Activated T-helper 17 cell treated with anti-CD3 and anti-CD28 coated beads, Interleukin-2, amount 50 U/mL, for 72 hours (primary cell): ENCODE measurements around the gene KRT33B. TPM values are rescaled to one million over a fixed set of nuclear protein-coding genes. Genes with fewer than 3 reads are reported as not detected.
"Not testable (repeated sequence)": the region's sequence is repeated elsewhere in the genome, so short reads cannot be mapped to it uniquely, and the experiment has no call there.

Experiments used
- ATAC-seq: fragments of 150-1000 bp; cut with Tn5 transposase; replicated peaks from 2 replicates; pipeline ENCODE4 v1.10.0; 2021; ENCODE audit warnings: mild to moderate bottlenecking, moderate library complexity
- H3K27ac Mint-ChIP-seq: one replicate; pipeline ENCODE4 v1.8.0; 2022; ENCODE audit warnings: mixed read lengths
- H3K27me3 Mint-ChIP-seq: one replicate; pipeline ENCODE4 v1.8.0; 2022; ENCODE audit warnings: mixed read lengths
- H3K36me3 Mint-ChIP-seq: one replicate; pipeline ENCODE4 v1.8.0; 2022; ENCODE audit warnings: low read depth, mild to moderate bottlenecking, mixed read lengths
- H3K4me1 Mint-ChIP-seq: one replicate; pipeline ENCODE4 v1.8.0; 2022; ENCODE audit warnings: mixed read lengths
- H3K4me3 Mint-ChIP-seq: one replicate; pipeline ENCODE4 v1.8.0; 2022; ENCODE audit warnings: mild to moderate bottlenecking, mixed read lengths
- H3K9me3 Mint-ChIP-seq: one replicate; pipeline ENCODE4 v1.8.0; 2022; ENCODE audit warnings: mixed read lengths
- total RNA-seq, 2 donors: library from RNA; stranded (reverse); gene quantifications; one replicate each; pipeline ENCODE4 v1.2.3, GENCODE V29; 2022

Gene KRT33B
- total RNA-seq, 2 donors from 2014 or later = not detected

- H3K27ac Mint-ChIP-seq = not testable (repeated sequence)
Observed at GRCh38 chr17:41381943-41382342, 12.3 kb upstream of the KRT33B start, which contains the start of gene KRT34. TSS of gene KRT34 (minus strand) at chr17:41382306. CDS start at chr17:41382246, 60 bp downstream.

GRCh38 chr17:41380091-41380490, 10.5 kb upstream of the KRT33B start:
- not testable (repeated sequence) for ATAC-seq, H3K9me3 Mint-ChIP-seq, H3K27me3 Mint-ChIP-seq, H3K4me3 Mint-ChIP-seq, H3K27ac Mint-ChIP-seq, H3K36me3 Mint-ChIP-seq, H3K4me1 Mint-ChIP-seq

More at GRCh38 chr17:41381943-41382342, 12.3 kb upstream of the KRT33B start, which contains the start of gene KRT34:
- H3K4me3 Mint-ChIP-seq, H3K4me1 Mint-ChIP-seq, ATAC-seq, H3K9me3 Mint-ChIP-seq, H3K27me3 Mint-ChIP-seq, H3K36me3 Mint-ChIP-seq: not testable (repeated sequence)

- Mint-ChIP-seq H3K36me3 (no peaks in the 10 kb centered on the region), H3K9me3 (peaks cover 11% of the 10 kb centered on the region), H3K4me1 (no peaks in the 10 kb centered on the region), H3K27ac (no peak overlapping the region), H3K27me3 (no peaks in the 10 kb centered on the region), H3K4me3 (no peak overlapping the region)
- ATAC-seq = no peak
Observed at GRCh38 chr17:41377546-41377945, 7.9 kb upstream of the KRT33B start.

- H3K4me3 Mint-ChIP-seq = no peak overlapping the region
Observed at GRCh38 chr17:41369023-41369422, 590 bp downstream of the KRT33B start.

GRCh38 chr17:41367426-41368075, 2.1 kb downstream of the KRT33B start:
- Mint-ChIP-seq H3K27me3 (no peaks in the 10 kb centered on the region), H3K36me3 (no peaks in the 10 kb centered on the region), H3K4me1 (no peaks in the 10 kb centered on the region), H3K9me3 (no peaks in the 10 kb centered on the region), H3K27ac (no peak overlapping the region), H3K4me3 (no peak overlapping the region)
- no peak for ATAC-seq

More at GRCh38 chr17:41369023-41369422, 590 bp downstream of the KRT33B start:
- Mint-ChIP-seq H3K9me3 (peaks cover under 1% of the 10 kb centered on the region), H3K27ac (no peak overlapping the region), H3K4me1 (no peaks in the 10 kb centered on the region), H3K36me3 (no peaks in the 10 kb centered on the region), H3K27me3 (no peaks in the 10 kb centered on the region)
- no peak for ATAC-seq

GRCh38 chr17:41366070-41366469, 3.5 kb downstream of the KRT33B start:
- Mint-ChIP-seq H3K27ac (no peak overlapping the region), H3K4me3 (no peak overlapping the region), H3K27me3 (no peaks in the 10 kb centered on the region), H3K9me3 (no peaks in the 10 kb centered on the region), H3K4me1 (no peaks in the 10 kb centered on the region), H3K36me3 (no peaks in the 10 kb centered on the region)
- no peak for ATAC-seq

- Mint-ChIP-seq H3K9me3 (no peaks in the 10 kb centered on the region), H3K36me3 (no peaks in the 10 kb centered on the region), H3K27me3 (no peaks in the 10 kb centered on the region), H3K27ac (no peak overlapping the region), H3K4me3 (no peak overlapping the region), H3K4me1 (no peaks in the 10 kb centered on the region)
- ATAC-seq = no peak
Observed at GRCh38 chr17:41363881-41364280, 5.7 kb downstream of the KRT33B start.

- Mint-ChIP-seq H3K27ac (no peak overlapping the region), H3K27me3 (no peaks in the 10 kb centered on the region), H3K4me1 (no peaks in the 10 kb centered on the region), H3K4me3 (no peak overlapping the region), H3K36me3 (no peaks in the 10 kb centered on the region), H3K9me3 (no peaks in the 10 kb centered on the region)
- no peak for ATAC-seq
Observed at GRCh38 chr17:41360296-41360995, 9.2 kb downstream of the KRT33B start.

- no peak overlapping the region for H3K4me3 Mint-ChIP-seq
- H3K4me1 Mint-ChIP-seq = peaks cover 8% of the 10 kb centered on the region
- no peaks in the 10 kb centered on the region for H3K9me3 Mint-ChIP-seq
- H3K27me3 Mint-ChIP-seq = no peaks in the 10 kb centered on the region
- no peak overlapping the region for H3K27ac Mint-ChIP-seq
- no peak for ATAC-seq
- no peaks in the 10 kb centered on the region for H3K36me3 Mint-ChIP-seq
Observed at GRCh38 chr17:41354536-41354935, 15.1 kb downstream of the KRT33B start.

GRCh38 chr17:41352597-41353366, 16.8 kb downstream of the KRT33B start:
- H3K4me3 Mint-ChIP-seq = no peak overlapping the region
- H3K36me3 Mint-ChIP-seq = no peaks in the 10 kb centered on the region
- peaks cover 8% of the 10 kb centered on the region for H3K4me1 Mint-ChIP-seq
- H3K27ac Mint-ChIP-seq = no peak overlapping the region
- no peak for ATAC-seq
- no peaks in the 10 kb centered on the region for H3K27me3 Mint-ChIP-seq
- no peaks in the 10 kb centered on the region for H3K9me3 Mint-ChIP-seq

GRCh38 chr17:41351177-41351576, 18.4 kb downstream of the KRT33B start:
- no peak for ATAC-seq
- Mint-ChIP-seq H3K27me3 (no peaks in the 10 kb centered on the region), H3K27ac (no peak overlapping the region), H3K36me3 (no peaks in the 10 kb centered on the region), H3K4me1 (peaks cover 8% of the 10 kb centered on the region), H3K9me3 (no peaks in the 10 kb centered on the region), H3K4me3 (no peak overlapping the region)

GRCh38 chr17:41350381-41350878, 19.2 kb downstream of the KRT33B start, which contains the start of gene KRT33A:
TSS of gene KRT33A (minus strand) at chr17:41350828. CDS start at chr17:41350767, 61 bp downstream.
- H3K4me1 Mint-ChIP-seq, H3K4me3 Mint-ChIP-seq, H3K27ac Mint-ChIP-seq, H3K36me3 Mint-ChIP-seq, H3K9me3 Mint-ChIP-seq, H3K27me3 Mint-ChIP-seq, ATAC-seq: not testable (repeated sequence)

GRCh38 chr17:41347869-41348760, 21.5 kb downstream of the KRT33B start:
- Mint-ChIP-seq H3K27me3 (no peaks in the 10 kb centered on the region), H3K4me1 (peaks cover 8% of the 10 kb centered on the region), H3K4me3 (no peak overlapping the region), H3K36me3 (no peaks in the 10 kb centered on the region), H3K9me3 (no peaks in the 10 kb centered on the region), H3K27ac (no peak overlapping the region)
- no peak for ATAC-seq

- not testable (repeated sequence) for H3K27me3 Mint-ChIP-seq, H3K9me3 Mint-ChIP-seq, ATAC-seq, H3K4me1 Mint-ChIP-seq, H3K4me3 Mint-ChIP-seq, H3K27ac Mint-ChIP-seq, H3K36me3 Mint-ChIP-seq
Observed at GRCh38 chr17:41346421-41346820, 23.2 kb downstream of the KRT33B start.
